ENCODE data around the gene EEF1AKMT4. TPM values are rescaled to one million over a fixed set of nuclear protein-coding genes. Genes with fewer than 3 reads are reported as not detected.

EEF1AKMT4 gene
- total and polyA plus RNA-seq, 2 of the 8 experiments (the other 6 are each of a cell fraction or from before 2014, with no cell fraction given), result 9.3 to 30.1 TPM

- TF ChIP-seq, protein P1, sequence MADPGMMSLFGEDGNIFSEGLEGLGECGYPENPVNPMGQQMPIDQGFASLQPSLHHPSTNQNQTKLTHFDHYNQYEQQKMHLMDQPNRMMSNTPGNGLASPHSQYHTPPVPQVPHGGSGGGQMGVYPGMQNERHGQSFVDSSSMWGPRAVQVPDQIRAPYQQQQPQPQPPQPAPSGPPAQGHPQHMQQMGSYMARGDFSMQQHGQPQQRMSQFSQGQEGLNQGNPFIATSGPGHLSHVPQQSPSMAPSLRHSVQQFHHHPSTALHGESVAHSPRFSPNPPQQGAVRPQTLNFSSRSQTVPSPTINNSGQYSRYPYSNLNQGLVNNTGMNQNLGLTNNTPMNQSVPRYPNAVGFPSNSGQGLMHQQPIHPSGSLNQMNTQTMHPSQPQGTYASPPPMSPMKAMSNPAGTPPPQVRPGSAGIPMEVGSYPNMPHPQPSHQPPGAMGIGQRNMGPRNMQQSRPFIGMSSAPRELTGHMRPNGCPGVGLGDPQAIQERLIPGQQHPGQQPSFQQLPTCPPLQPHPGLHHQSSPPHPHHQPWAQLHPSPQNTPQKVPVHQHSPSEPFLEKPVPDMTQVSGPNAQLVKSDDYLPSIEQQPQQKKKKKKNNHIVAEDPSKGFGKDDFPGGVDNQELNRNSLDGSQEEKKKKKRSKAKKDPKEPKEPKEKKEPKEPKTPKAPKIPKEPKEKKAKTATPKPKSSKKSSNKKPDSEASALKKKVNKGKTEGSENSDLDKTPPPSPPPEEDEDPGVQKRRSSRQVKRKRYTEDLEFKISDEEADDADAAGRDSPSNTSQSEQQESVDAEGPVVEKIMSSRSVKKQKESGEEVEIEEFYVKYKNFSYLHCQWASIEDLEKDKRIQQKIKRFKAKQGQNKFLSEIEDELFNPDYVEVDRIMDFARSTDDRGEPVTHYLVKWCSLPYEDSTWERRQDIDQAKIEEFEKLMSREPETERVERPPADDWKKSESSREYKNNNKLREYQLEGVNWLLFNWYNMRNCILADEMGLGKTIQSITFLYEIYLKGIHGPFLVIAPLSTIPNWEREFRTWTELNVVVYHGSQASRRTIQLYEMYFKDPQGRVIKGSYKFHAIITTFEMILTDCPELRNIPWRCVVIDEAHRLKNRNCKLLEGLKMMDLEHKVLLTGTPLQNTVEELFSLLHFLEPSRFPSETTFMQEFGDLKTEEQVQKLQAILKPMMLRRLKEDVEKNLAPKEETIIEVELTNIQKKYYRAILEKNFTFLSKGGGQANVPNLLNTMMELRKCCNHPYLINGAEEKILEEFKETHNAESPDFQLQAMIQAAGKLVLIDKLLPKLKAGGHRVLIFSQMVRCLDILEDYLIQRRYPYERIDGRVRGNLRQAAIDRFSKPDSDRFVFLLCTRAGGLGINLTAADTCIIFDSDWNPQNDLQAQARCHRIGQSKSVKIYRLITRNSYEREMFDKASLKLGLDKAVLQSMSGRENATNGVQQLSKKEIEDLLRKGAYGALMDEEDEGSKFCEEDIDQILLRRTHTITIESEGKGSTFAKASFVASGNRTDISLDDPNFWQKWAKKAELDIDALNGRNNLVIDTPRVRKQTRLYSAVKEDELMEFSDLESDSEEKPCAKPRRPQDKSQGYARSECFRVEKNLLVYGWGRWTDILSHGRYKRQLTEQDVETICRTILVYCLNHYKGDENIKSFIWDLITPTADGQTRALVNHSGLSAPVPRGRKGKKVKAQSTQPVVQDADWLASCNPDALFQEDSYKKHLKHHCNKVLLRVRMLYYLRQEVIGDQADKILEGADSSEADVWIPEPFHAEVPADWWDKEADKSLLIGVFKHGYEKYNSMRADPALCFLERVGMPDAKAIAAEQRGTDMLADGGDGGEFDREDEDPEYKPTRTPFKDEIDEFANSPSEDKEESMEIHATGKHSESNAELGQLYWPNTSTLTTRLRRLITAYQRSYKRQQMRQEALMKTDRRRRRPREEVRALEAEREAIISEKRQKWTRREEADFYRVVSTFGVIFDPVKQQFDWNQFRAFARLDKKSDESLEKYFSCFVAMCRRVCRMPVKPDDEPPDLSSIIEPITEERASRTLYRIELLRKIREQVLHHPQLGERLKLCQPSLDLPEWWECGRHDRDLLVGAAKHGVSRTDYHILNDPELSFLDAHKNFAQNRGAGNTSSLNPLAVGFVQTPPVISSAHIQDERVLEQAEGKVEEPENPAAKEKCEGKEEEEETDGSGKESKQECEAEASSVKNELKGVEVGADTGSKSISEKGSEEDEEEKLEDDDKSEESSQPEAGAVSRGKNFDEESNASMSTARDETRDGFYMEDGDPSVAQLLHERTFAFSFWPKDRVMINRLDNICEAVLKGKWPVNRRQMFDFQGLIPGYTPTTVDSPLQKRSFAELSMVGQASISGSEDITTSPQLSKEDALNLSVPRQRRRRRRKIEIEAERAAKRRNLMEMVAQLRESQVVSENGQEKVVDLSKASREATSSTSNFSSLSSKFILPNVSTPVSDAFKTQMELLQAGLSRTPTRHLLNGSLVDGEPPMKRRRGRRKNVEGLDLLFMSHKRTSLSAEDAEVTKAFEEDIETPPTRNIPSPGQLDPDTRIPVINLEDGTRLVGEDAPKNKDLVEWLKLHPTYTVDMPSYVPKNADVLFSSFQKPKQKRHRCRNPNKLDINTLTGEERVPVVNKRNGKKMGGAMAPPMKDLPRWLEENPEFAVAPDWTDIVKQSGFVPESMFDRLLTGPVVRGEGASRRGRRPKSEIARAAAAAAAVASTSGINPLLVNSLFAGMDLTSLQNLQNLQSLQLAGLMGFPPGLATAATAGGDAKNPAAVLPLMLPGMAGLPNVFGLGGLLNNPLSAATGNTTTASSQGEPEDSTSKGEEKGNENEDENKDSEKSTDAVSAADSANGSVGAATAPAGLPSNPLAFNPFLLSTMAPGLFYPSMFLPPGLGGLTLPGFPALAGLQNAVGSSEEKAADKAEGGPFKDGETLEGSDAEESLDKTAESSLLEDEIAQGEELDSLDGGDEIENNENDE (IDR thresholded peaks at IDR 0.05; ENCODE audit: insufficient replicate concordance, low read length), result no peak
- no peak for TF ChIP-seq GABPA (IDR thresholded peaks at IDR 0.05; ENCODE audit: borderline replicate concordance, insufficient read depth, low read length)
- no peak for TF ChIP-seq HDAC2 (IDR thresholded peaks at IDR 0.05; ENCODE audit: borderline replicate concordance in 1 of 2, low read depth in 2 of 2, low read length in 2 of 2)
These were observed 25.5 kb upstream of the EEF1AKMT4 start (continued) for GRCh38 chr3:184223946-184224345.

Measured in H1 (cell line).